ENCODE data around the gene COX6A2. TPM values are rescaled to one million over a fixed set of nuclear protein-coding genes. Genes with fewer than 3 reads are reported as not detected.

The COX6A2 gene
- total RNA-seq, 4 donors from 2014 or later: not detected

DNA sequence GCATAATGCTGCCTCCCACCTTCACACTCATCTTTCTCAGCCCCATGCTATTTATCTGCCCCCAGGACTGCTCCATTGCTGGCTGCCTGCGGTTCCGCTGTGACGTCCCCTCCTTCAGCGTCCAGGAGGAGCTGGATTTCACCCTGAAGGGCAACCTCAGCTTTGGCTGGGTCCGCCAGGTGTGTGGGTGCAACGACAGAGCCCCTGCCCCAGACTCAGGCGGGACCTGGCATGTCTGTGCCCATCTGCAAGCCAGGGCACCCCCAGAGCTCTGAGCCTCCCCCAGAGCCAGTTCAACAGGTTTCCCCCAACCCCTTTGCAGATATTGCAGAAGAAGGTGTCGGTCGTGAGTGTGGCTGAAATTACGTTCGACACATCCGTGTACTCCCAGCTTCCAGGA, 48.0 kb downstream of the COX6A2 start:
- no peak overlapping the region for H3K27ac ChIP-seq
- H3K27me3 ChIP-seq: peaks cover 2% of the 10 kb centered on the region
- no peak for DNase-seq (ENCODE audit: low spot score in 2 of 2)
- WGBS: 77% methylated on average over 10 of the region's 12 CpGs
- no peak overlapping the region for H3K4me3 ChIP-seq
- no peaks in the 10 kb centered on the region for H3K9me3 ChIP-seq
- H3K36me3 ChIP-seq: no peaks in the 10 kb centered on the region
- no peaks in the 10 kb centered on the region for H3K4me1 ChIP-seq
- TF ChIP-seq EP300 (IDR thresholded peaks at IDR 0.05) (no peak), POLR2AphosphoS5 (IDR thresholded peaks at IDR 0.05) (no peak), POLR2A (IDR thresholded peaks at IDR 0.05) (no peak), CTCF (IDR thresholded peaks at IDR 0.05) (no peak)

Other genes with a start within 250 kb of the COX6A2 start
- 100 to 1,000 TPM in 1 of 4 donors, 10 to 100 TPM in 3; 52.5 to 121 (median 58.9) TPM for gene FUS, start 248.2 kb downstream of the COX6A2 start, total RNA-seq
- gene PYCARD, start 225.6 kb downstream of the COX6A2 start, total RNA-seq: 100 to 1,000 TPM in 3 of 4 donors, 10 to 100 TPM in 1; 43.8 to 162 (median 121) TPM
- under 1 TPM in 2 of 4 donors, not detected in 2; 0.15 to 0.17 TPM for gene TRIM72, start 214.2 kb downstream of the COX6A2 start, total RNA-seq
- 10 to 100 TPM in 2 of 4 donors, 1 to 10 TPM in 1, not detected in 1; 4.2 to 17.7 (median 13.8) TPM for gene PYDC1, start 211.2 kb downstream of the COX6A2 start, total RNA-seq
- gene ITGAM, start 168.4 kb downstream of the COX6A2 start, total RNA-seq: 10 to 100 TPM in 1 of 4 donors, 1 to 10 TPM in 2, under 1 TPM in 1; 0.98 to 14.4 (median 3.8) TPM
- 1 to 10 TPM in 3 of 4 donors, not detected in 1; 1.1 to 2.0 (median 1.2) TPM for gene ITGAX, start 73.2 kb downstream of the COX6A2 start, total RNA-seq
- gene ITGAD, start 35.0 kb downstream of the COX6A2 start, total RNA-seq: not detected
- 1 to 10 TPM; 1.0 to 5.3 (median 1.8) TPM for gene ZNF843, start 14.4 kb upstream of the COX6A2 start, total RNA-seq
- 10 to 100 TPM in 3 of 4 donors, 1 to 10 TPM in 1; 9.7 to 24.3 (median 17.9) TPM for gene ARMC5, start 31.1 kb upstream of the COX6A2 start, total RNA-seq
- gene TGFB1I1, start 43.8 kb upstream of the COX6A2 start, total RNA-seq: 10 to 100 TPM; 13.2 to 18.8 (median 14.6) TPM
- gene SLC5A2, start 54.8 kb upstream of the COX6A2 start, total RNA-seq: 1 to 10 TPM in 2 of 4 donors, not detected in 2; 1.1 to 1.4 TPM
- gene RUSF1, start 80.0 kb upstream of the COX6A2 start, total RNA-seq: 100 to 1,000 TPM in 1 of 4 donors, 10 to 100 TPM in 3; 44.6 to 109 (median 56.1) TPM
- gene AHSP, start 99.5 kb upstream of the COX6A2 start, total RNA-seq: not detected

All from suprapubic skin (tissue), 4 donors.